Measurements from ENCODE around the gene H1-8.

The H1-8 gene

GRCh38 chr3:129594409-129594808, 51.4 kb downstream of the H1-8 start:
- no peak for DNase-seq (ENCODE audit: low spot score)
- H3K4me3 ChIP-seq, result no peak overlapping the region
- TF ChIP-seq CTCF (IDR thresholded peaks at IDR 0.05), result no peak

GRCh38 chr3:129594907-129595390, 52.0 kb downstream of the H1-8 start:
- DNase-seq (ENCODE audit: low spot score), result no peak

More at GRCh38 chr3:129594409-129594808, 51.4 kb downstream of the H1-8 start:
- H3K27ac ChIP-seq, result peak overlapping the region; percentile 81 to 90

GRCh38 chr3:129595544-129596193, 52.7 kb downstream of the H1-8 start:
- peak overlapping the region; percentile 79 to 98 for H3K27ac ChIP-seq
- peak overlapping the region; percentile 64 for H3K4me3 ChIP-seq
- DNase-seq (ENCODE audit: low spot score), result no peak
- no peak for TF ChIP-seq CTCF (IDR thresholded peaks at IDR 0.05)

More at GRCh38 chr3:129594907-129595390, 52.0 kb downstream of the H1-8 start:
- Histone ChIP-seq H3K4me3 (peak overlapping the region; percentile 64), H3K27ac (peak overlapping the region; percentile 79 to 98)
- no peak for TF ChIP-seq CTCF (IDR thresholded peaks at IDR 0.05)

GRCh38 chr3:129596194-129597086, 53.5 kb downstream of the H1-8 start:
- TF ChIP-seq CTCF (IDR thresholded peaks at IDR 0.05), result no peak
- H3K4me3 ChIP-seq, result peak overlapping the region; percentile 64
- peak overlapping the region; percentile 79 to 98 for H3K27ac ChIP-seq
- DNase-seq (ENCODE audit: low spot score), result peak; percentile 98

- no peak for DNase-seq (ENCODE audit: low spot score)
- TF ChIP-seq CTCF (IDR thresholded peaks at IDR 0.05), result no peak
Measured at GRCh38 chr3:129597087-129597999, 54.4 kb downstream of the H1-8 start.

GRCh38 chr3:129598000-129598381, 55.0 kb downstream of the H1-8 start:
- DNase-seq (ENCODE audit: low spot score), result no peak
- no peak for TF ChIP-seq CTCF (IDR thresholded peaks at IDR 0.05)
- Histone ChIP-seq H3K4me3 (peak overlapping the region; percentile 64), H3K27ac (peak overlapping the region; percentile 79 to 98)

More at GRCh38 chr3:129597087-129597999, 54.4 kb downstream of the H1-8 start:
- peak overlapping the region; percentile 79 to 98 for H3K27ac ChIP-seq
- H3K4me3 ChIP-seq, result peak overlapping the region; percentile 64
